ENCODE data around the gene DDIT3. TPM values are rescaled to one million over a fixed set of nuclear protein-coding genes. Genes with fewer than 3 reads are reported as not detected.
"Not testable (repeated sequence)": the region's sequence is repeated elsewhere in the genome, so short reads cannot be mapped to it uniquely, and the experiment has no call there.

Gene DDIT3
- total RNA-seq, 1 donor, result 18.1 TPM

DNA sequence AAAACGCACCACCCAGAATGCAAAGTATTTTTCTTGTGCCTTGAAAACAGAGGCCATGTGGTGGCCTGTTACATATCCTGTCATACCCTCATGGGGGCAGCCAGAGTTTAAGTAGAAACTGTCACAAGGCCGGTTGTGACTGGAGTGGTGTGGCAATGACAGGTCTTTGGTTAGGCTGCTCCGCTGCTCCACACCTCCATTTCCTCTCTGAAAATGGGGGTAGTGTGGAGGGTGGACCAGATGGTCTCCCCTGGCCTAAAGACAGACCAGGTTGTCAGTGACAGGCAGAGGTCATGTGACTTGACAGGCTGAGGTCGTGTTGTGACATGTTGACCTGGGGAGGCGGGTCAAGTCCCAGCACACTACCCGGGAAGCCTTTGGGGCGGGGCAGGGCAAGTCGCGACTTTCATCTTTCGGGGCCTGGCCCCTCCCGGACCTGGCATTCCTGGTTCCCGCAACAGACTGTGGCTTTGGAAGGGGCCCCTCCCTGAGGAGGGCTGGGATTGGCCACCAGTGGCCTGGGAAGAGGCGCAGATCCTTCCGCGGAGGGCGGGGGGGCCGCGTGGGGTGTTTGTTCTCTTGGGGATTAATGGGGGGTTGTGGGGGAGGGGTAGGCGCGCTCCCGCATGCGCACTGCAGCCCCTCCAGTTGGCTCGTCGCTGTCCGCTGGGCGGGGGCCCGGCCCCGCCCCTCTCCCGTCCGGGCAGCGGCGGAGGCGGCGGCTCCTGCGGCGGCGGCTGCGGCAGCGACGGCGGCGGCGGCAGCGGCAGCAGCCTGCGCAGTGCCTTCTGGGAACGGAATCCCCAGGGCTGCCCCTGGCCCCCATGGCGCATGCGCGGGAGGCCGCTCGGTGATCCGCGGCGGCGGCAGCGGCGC lies 1.9 kb upstream of the DDIT3 start, which contains the start of gene MBD6:
MBD6 (plus strand) TSS at position 814 of the 876 bp plus-strand sequence. CDS start 1,480 bp downstream, outside the sequence.
- TF ChIP-seq, protein P1, sequence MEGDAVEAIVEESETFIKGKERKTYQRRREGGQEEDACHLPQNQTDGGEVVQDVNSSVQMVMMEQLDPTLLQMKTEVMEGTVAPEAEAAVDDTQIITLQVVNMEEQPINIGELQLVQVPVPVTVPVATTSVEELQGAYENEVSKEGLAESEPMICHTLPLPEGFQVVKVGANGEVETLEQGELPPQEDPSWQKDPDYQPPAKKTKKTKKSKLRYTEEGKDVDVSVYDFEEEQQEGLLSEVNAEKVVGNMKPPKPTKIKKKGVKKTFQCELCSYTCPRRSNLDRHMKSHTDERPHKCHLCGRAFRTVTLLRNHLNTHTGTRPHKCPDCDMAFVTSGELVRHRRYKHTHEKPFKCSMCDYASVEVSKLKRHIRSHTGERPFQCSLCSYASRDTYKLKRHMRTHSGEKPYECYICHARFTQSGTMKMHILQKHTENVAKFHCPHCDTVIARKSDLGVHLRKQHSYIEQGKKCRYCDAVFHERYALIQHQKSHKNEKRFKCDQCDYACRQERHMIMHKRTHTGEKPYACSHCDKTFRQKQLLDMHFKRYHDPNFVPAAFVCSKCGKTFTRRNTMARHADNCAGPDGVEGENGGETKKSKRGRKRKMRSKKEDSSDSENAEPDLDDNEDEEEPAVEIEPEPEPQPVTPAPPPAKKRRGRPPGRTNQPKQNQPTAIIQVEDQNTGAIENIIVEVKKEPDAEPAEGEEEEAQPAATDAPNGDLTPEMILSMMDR (IDR thresholded peaks at IDR 0.05; ENCODE audit: insufficient read depth, low read depth, low read length), result no peak
- H3K4me3 ChIP-seq (ENCODE audit: low read depth, low read length), result peak within 1 kb of the TSS; percentile 87
- DNase-seq (ENCODE audit: low read depth), result peak; percentile 97

DNA sequence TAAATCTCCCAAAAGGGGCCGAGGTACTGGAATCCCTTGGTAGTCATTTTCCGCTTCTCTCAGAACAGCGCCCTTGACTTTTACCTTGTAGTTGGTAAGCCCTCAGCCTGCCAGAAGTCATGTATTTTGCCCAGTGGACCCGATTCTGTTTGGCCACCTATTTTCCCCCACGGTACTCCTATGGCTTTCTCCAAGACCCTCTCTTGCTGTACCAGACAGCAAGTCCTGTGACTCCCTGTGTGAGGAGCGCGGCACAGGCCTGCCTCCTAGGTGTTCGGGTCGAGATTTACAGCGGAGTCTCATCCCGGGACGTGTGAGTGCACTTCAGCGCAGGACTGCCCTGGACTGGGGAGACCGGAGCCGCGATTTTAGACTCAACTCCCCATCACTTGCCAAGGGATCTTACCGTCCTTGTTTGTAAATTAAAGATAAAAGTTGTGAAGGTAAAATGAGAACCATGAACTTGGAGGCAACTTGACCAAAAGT lies 1.3 kb upstream of the DDIT3 start:
- peak; percentile 78 for DNase-seq (ENCODE audit: low read depth)
- H3K4me3 ChIP-seq (ENCODE audit: low read depth, low read length), result peak overlapping the region; percentile 50
- TF ChIP-seq, protein P1 (IDR thresholded peaks at IDR 0.05; ENCODE audit: insufficient read depth, low read depth, low read length), result no peak

DNA sequence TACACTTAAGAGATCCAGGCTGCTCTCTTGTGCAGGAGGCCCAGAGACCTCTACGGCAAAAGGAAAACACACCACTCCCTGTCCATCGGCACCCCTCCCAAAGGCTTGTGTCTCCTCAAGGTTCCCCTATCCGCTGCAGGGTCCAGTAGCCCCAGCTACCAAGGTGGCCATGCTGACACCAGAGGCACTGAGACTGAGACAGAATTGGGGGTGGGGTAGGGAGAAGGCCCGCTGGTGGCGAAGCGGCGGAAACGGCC lies 590 bp downstream of the DDIT3 start:
- TF ChIP-seq, protein P1 (IDR thresholded peaks at IDR 0.05; ENCODE audit: insufficient read depth, low read depth, low read length), result peak; percentile 7
- H3K4me3 ChIP-seq (ENCODE audit: low read depth, low read length), result peak overlapping the region; percentile 95
- DNase-seq (ENCODE audit: low read depth), result no peak

DNA sequence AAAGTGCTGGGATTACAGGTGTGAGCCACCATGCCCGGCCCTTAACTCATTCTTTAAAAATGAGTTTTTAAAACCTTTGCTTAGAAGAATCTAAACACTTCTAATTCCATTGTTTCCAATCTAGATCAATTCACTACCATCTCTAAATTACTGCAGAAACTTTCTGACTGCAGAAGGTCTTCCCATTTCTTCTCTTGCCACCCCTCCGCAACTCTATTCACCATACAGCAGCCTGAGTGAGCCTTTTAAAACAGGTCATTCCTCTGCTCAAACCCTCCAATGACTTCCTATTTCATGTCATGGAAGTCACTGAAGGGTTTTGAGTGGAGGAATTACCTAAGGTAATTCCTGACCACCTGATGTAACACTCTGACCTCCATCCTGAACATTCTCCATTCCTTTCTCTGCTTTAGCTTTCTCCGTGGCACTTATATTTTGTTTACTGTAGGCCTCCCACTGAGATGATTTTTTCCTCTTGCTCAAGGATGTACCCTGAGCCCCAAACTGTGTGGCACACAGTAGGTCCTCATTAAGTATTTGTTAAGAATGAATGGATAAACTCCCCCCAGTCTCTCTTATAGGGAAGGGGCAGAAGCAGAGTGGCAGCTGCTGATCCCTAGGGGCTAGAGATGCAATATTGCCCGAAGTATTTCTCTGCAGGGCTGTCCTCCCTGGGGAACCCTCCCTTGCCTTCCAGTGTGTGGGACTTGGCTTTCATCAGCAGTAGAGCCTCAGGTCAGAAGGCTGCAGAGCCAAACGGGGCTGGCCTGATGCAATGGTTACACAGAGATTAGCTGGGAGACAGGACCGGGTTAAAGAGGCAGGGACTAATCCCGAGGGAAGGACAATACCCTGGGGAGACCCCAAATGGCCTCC lies 1.2 kb downstream of the DDIT3 start:
- DNase-seq (ENCODE audit: low read depth), result peak; percentile 63
- peak overlapping the region; percentile 95 for H3K4me3 ChIP-seq (ENCODE audit: low read depth, low read length)
- TF ChIP-seq, protein P1 (IDR thresholded peaks at IDR 0.05; ENCODE audit: insufficient read depth, low read depth, low read length), result no peak

DNA sequence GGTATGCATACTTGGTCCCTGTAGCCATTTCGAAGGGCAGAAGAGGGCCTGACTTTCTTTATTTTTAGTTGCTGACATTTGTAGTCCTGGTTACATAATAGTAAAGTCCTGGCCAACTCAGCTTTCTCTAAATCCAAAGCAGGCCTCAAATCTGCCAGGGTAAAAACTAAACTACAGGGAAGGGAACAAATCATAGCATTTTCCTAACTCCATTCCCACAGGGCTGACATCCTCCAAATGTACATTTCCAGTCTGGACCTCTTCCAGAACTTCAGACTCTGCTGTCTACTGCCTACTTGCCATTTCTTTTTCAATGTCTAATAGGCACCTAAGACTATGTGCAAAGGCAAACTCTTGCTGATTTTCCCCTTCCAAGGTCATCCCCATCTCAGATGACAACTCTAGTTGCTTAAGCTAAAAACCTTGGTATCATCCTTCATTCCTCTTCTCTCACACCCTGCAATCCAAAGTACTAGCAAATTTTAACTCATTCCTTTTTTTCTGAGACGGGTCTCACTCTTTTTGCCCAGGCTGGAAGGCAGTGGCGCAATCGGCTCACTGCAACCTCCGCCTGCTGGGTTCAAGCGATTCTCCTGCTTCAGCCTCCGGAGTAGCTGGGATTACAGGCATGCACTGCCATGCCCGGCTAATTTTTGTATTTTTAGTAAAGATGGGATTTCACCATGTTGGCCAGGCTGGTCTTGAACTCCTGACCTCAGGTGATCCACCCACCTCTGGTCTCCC lies 2.0 kb downstream of the DDIT3 start:
- H3K4me3 ChIP-seq (ENCODE audit: low read depth, low read length), result peak overlapping the region; percentile 95
- TF ChIP-seq, protein P1 (IDR thresholded peaks at IDR 0.05; ENCODE audit: insufficient read depth, low read depth, low read length), result no peak
- peak; percentile 37 for DNase-seq (ENCODE audit: low read depth)

DNA sequence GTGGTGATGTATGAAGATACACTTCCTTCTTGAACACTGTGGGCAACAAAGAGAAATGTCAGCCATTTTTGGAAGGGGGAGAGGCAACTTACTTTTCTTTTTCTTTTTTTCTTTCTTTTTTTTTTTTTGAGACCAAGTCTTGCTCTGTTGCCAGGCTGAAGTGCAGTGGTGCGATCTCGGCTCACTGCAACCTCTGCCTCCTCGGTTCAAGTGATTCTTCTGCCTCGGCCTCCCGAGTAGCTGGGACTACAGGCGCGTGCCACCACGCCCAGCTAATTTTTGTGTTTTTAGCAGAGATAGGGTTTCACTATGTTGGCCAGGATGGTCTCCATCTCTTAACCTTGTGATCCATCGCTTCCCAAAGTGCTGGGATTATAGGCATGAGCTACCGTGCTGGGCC lies 2.6 kb downstream of the DDIT3 start:
- DNase-seq (ENCODE audit: low read depth), result not testable (repeated sequence)
- peak overlapping the region; percentile 95 for H3K4me3 ChIP-seq (ENCODE audit: low read depth, low read length)
